ENCODE measurements around the gene MACF1. TPM values are rescaled to one million over a fixed set of nuclear protein-coding genes. Genes with fewer than 3 reads are reported as not detected.
"Not testable (repeated sequence)": the region's sequence is repeated elsewhere in the genome, so short reads cannot be mapped to it uniquely, and the experiment has no call there.

MACF1 gene
- total RNA-seq, 2 donors from 2014 or later, result 107 to 148 TPM

GRCh38 chr1:39160703-39161102 is 43.8 kb upstream of the MACF1 start:
- Histone ChIP-seq H3K9ac (ENCODE audit: low read depth in 2 of 2, low read length in 2 of 2) (peak overlapping the region in 1 of 2 donors; percentile 1), H3K4me1 (peaks cover 21% of the 10 kb centered on the region), H3K9me3 (no peaks in the 10 kb centered on the region), H3K27me3 (no peaks in the 10 kb centered on the region), H3K27ac (no peak overlapping the region), H3K36me3 (no peaks in the 10 kb centered on the region), H3K4me3 (no peak overlapping the region)
- TF ChIP-seq CTCF (IDR thresholded peaks at IDR 0.05), result no peak
- intact Hi-C loops (cut with DNase I), result no loop called here
- no peak for DNase-seq

DNA sequence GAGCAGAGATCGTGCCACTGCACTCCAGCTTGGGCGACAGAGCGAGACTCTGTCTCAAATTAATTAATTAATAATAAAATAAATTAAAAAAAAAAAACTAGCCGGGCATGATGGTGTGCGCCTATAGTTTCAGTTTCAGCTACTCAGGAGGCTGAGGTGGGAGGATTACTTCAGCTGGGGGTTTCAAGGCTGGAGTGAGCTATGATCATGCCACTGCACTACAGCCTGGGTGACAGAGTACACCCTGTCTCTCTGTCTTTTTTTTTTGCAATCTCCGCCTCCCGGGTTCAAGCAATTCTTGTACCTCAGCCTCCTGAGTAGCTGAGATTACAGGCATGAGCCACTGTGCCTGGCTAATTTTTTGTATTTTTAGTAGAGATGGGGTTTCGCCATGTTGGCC is 42.7 kb upstream of the MACF1 start:
- H3K9me3 ChIP-seq; H3K9ac ChIP-seq (ENCODE audit: low read depth in 2 of 2, low read length in 2 of 2); intact Hi-C loops (cut with DNase I); H3K4me3 ChIP-seq; H3K27me3 ChIP-seq; DNase-seq; H3K27ac ChIP-seq; H3K36me3 ChIP-seq: not testable (repeated sequence)
- H3K4me1 ChIP-seq, result peaks cover 21% of the 10 kb centered on the region

DNA sequence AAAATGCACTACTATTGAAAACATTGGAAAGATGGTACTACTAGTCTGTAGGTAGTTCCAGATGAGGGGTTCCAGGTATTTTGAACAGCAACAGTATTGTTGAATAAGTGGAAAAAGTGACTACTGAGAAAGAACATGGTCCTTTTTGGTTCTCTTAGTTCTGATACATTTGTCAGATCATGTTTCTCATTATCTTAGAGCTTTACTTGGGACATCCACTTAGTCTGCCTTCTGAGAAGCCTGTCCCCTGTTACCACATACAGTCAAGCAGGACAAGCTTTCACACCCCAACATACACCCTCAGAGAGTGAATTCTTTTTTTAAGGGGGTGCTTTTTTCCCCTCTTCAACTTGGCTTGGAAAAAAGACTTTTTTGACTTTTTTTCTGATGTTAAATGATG is 41.0 kb upstream of the MACF1 start:
- intact Hi-C loops (cut with DNase I), result no loop called here
- DNase-seq, result no peak
- H3K27ac ChIP-seq, result no peak overlapping the region
- H3K9me3 ChIP-seq, result no peaks in the 10 kb centered on the region
- no peak for TF ChIP-seq CTCF (IDR thresholded peaks at IDR 0.05)
- H3K4me3 ChIP-seq, result no peak overlapping the region
- no peaks in the 10 kb centered on the region for H3K27me3 ChIP-seq
- H3K9ac ChIP-seq (ENCODE audit: low read depth in 2 of 2, low read length in 2 of 2), result no peak overlapping the region
- H3K4me1 ChIP-seq, result peaks cover 17% of the 10 kb centered on the region
- H3K36me3 ChIP-seq, result no peaks in the 10 kb centered on the region

- no peak for DNase-seq
- H3K4me1 ChIP-seq, result peaks cover 12% of the 10 kb centered on the region
- no peak overlapping the region for H3K9ac ChIP-seq (ENCODE audit: low read depth in 2 of 2, low read length in 2 of 2)
- H3K27me3 ChIP-seq, result no peaks in the 10 kb centered on the region
- no peak for TF ChIP-seq CTCF (IDR thresholded peaks at IDR 0.05)
- no peaks in the 10 kb centered on the region for H3K36me3 ChIP-seq
- intact Hi-C loops (cut with DNase I), result no loop called here
- H3K4me3 ChIP-seq, result no peak overlapping the region
- H3K27ac ChIP-seq, result no peak overlapping the region
- no peaks in the 10 kb centered on the region for H3K9me3 ChIP-seq
Observed at GRCh38 chr1:39164256-39164655, 40.2 kb upstream of the MACF1 start.

GRCh38 chr1:39165049-39165448 is 39.4 kb upstream of the MACF1 start:
- no peak for TF ChIP-seq CTCF (IDR thresholded peaks at IDR 0.05)
- DNase-seq, result no peak
- no peaks in the 10 kb centered on the region for H3K36me3 ChIP-seq
- peaks cover 6% of the 10 kb centered on the region for H3K4me1 ChIP-seq
- H3K9ac ChIP-seq (ENCODE audit: low read depth in 2 of 2, low read length in 2 of 2), result no peak overlapping the region
- peak overlapping the region; percentile 31 for H3K27ac ChIP-seq
- H3K4me3 ChIP-seq, result no peak overlapping the region
- intact Hi-C loops (cut with DNase I), result no loop called here
- H3K9me3 ChIP-seq, result no peaks in the 10 kb centered on the region
- no peaks in the 10 kb centered on the region for H3K27me3 ChIP-seq

- no peaks in the 10 kb centered on the region for H3K9me3 ChIP-seq
Observed at GRCh38 chr1:39165488-39165887, 39.0 kb upstream of the MACF1 start.

More at GRCh38 chr1:39165488-39165887, 39.0 kb upstream of the MACF1 start:
- intact Hi-C loops (cut with DNase I), result no loop called here
- H3K4me3 ChIP-seq, result no peak overlapping the region
- no peaks in the 10 kb centered on the region for H3K27me3 ChIP-seq
- H3K9ac ChIP-seq (ENCODE audit: low read depth in 2 of 2, low read length in 2 of 2), result no peak overlapping the region
- DNase-seq, result no peak
- peak overlapping the region; percentile 31 for H3K27ac ChIP-seq
- H3K36me3 ChIP-seq, result no peaks in the 10 kb centered on the region
- no peak for TF ChIP-seq CTCF (IDR thresholded peaks at IDR 0.05)
- peaks cover 6% of the 10 kb centered on the region for H3K4me1 ChIP-seq

Data from colonic mucosa (tissue), 4 donors.